HepG2 (cell line): ENCODE measurements around the gene POLR1H. TPM values are rescaled to one million over a fixed set of nuclear protein-coding genes. Genes with fewer than 3 reads are reported as not detected.

Experiments
- ATF6 ChIP-seq: sonication (generic); formaldehyde crosslinking; conservative IDR thresholded peaks from 2 replicates; pipeline ENCODE4 v1.4.0; 2020; ENCODE audit warnings: missing genetic modification reagents
- ATF7 ChIP-seq, 2 experiments: fragments of 450-650 bp in 1 of 2; sonication (generic) in 1 of 2; formaldehyde crosslinking in 1 of 2; IDR thresholded peaks; 2 replicates each; pipeline versions ENCODE4 v1.4.0 to v1.6.1; 2016 to 2020; ENCODE audit warnings: antibody characterized with exemption in 1 of 2, mild to moderate bottlenecking in 1 of 2, missing genetic modification reagents in 1 of 2
- FIP1L1 ChIP-seq: fragments of 200-400 bp; formaldehyde crosslinking; IDR thresholded peaks from 2 replicates; pipeline ENCODE4 v1.6.1; 2018; ENCODE audit warnings: low read depth, mild to moderate bottlenecking, low read length, moderate library complexity, borderline replicate concordance; ENCODE audit not compliant: insufficient read depth
- KAT8 ChIP-seq: IDR thresholded peaks from 2 replicates; pipeline ENCODE4 v1.6.1; 2016; ENCODE audit warnings: missing genetic modification reagents, missing compliant biosample characterization
- RCOR2 ChIP-seq: IDR thresholded peaks from 2 replicates; pipeline ENCODE4 v1.6.1; 2016; ENCODE audit warnings: missing biosample characterization, missing genetic modification reagents
- REPIN1 ChIP-seq: sonication (generic); formaldehyde crosslinking; IDR thresholded peaks from 2 replicates; pipeline ENCODE4 v1.8.0; 2022; ENCODE audit warnings: missing genetic modification reagents, low read depth, mild to moderate bottlenecking, borderline replicate concordance
- ZBTB34 ChIP-seq: sonication (generic); formaldehyde crosslinking; IDR thresholded peaks from 2 replicates; pipeline ENCODE4 v1.8.0; 2022; ENCODE audit warnings: mild to moderate bottlenecking, missing genetic modification reagents
- ZBTB4 ChIP-seq: sonication (generic); formaldehyde crosslinking; IDR thresholded peaks from 2 replicates; pipeline ENCODE4 v1.4.0; 2020; ENCODE audit warnings: missing genetic modification reagents, mild to moderate bottlenecking, borderline replicate concordance
- ZFX ChIP-seq: sonication (generic); formaldehyde crosslinking; IDR thresholded peaks from 2 replicates; pipeline ENCODE4 v1.4.0; 2020; ENCODE audit warnings: mild to moderate bottlenecking, low read depth, missing genetic modification reagents, moderate library complexity
- ZGPAT ChIP-seq: IDR thresholded peaks from 2 replicates; pipeline ENCODE4 v1.6.1; 2016; ENCODE audit warnings: mild to moderate bottlenecking
- polyA plus RNA-seq, 8 experiments: library from polyadenylated mRNA; depleted of rRNA in 3 of 8; stranded (reverse) in 7 of 8; unstranded in 1 of 8; fragments of >200 nt; fragmentation: Illumina TruSeq in 4 of 8; extraction: Trizol in 4 of 8; gene quantifications; 2 replicates each; pipeline versions ENCODE4 v1.2.1 to v1.2.3, GENCODE V29; 2011 to 2016; ENCODE audit warnings: low read depth in 4 of 8, missing spikeins in 1 of 8, mixed read lengths in 1 of 8; ENCODE audit not compliant: insufficient read depth in 1 of 8
- total RNA-seq, 5 experiments: library from RNA; depleted of rRNA; stranded (reverse); fragments of >200 nt; fragmentation: Illumina TruSeq; extraction: Trizol; gene quantifications; 2 replicates each; pipeline ENCODE4 v1.2.3, GENCODE V29; 2016; ENCODE audit warnings: low read depth in 1 of 5
- TF ChIP-seq, protein P1 (sequence below): sonication (generic); formaldehyde crosslinking; IDR thresholded peaks from 2 replicates; pipeline ENCODE4 v1.9.0; 2022; ENCODE audit warnings: missing genetic modification reagents, mild to moderate bottlenecking, borderline replicate concordance
- TF ChIP-seq, protein P2 (sequence below): sonication (generic); formaldehyde crosslinking; IDR thresholded peaks from 2 replicates; pipeline ENCODE4 v1.5.0; 2020; ENCODE audit warnings: missing genetic modification reagents

Gene POLR1H
- total and polyA plus RNA-seq, 2 of the 13 experiments (the other 11 are each of a cell fraction or from before 2014, with no cell fraction given) = 61.4 to 79.8 TPM

- TF ChIP-seq, protein P1, sequence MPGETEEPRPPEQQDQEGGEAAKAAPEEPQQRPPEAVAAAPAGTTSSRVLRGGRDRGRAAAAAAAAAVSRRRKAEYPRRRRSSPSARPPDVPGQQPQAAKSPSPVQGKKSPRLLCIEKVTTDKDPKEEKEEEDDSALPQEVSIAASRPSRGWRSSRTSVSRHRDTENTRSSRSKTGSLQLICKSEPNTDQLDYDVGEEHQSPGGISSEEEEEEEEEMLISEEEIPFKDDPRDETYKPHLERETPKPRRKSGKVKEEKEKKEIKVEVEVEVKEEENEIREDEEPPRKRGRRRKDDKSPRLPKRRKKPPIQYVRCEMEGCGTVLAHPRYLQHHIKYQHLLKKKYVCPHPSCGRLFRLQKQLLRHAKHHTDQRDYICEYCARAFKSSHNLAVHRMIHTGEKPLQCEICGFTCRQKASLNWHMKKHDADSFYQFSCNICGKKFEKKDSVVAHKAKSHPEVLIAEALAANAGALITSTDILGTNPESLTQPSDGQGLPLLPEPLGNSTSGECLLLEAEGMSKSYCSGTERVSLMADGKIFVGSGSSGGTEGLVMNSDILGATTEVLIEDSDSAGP (CRISPR knock-in tag) = peak; percentile 63; the same call in 1 of the 2 replicates
- peak; percentile 70; the same call in 1 of the 2 replicates for TF ChIP-seq REPIN1
- TF ChIP-seq ZFX (CRISPR knock-in tag) = peak; percentile 34; the same call in 1 of the 2 replicates
- peak; percentile 72 for TF ChIP-seq KAT8 (CRISPR knock-in tag)
- 0 out of 2 replicates have a peak, but pooled peaks have one; percentile 66 for TF ChIP-seq ZBTB34 (CRISPR knock-in tag)
- no peak for TF ChIP-seq ATF6 (CRISPR knock-in tag)
- TF ChIP-seq RCOR2 (CRISPR knock-in tag) = no peak
- no peak for TF ChIP-seq FIP1L1
- TF ChIP-seq ATF7 (IDR thresholded peaks at IDR 0.05) = no peak
- TF ChIP-seq ATF7 (CRISPR knock-in tag; IDR thresholded peaks at IDR 0.05) = no peak
- TF ChIP-seq, protein P2, sequence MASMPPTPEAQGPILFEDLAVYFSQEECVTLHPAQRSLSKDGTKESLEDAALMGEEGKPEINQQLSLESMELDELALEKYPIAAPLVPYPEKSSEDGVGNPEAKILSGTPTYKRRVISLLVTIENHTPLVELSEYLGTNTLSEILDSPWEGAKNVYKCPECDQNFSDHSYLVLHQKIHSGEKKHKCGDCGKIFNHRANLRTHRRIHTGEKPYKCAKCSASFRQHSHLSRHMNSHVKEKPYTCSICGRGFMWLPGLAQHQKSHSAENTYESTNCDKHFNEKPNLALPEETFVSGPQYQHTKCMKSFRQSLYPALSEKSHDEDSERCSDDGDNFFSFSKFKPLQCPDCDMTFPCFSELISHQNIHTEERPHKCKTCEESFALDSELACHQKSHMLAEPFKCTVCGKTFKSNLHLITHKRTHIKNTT (CRISPR knock-in tag) = no peak
- peak; percentile 65; the same call in 1 of the 2 replicates for TF ChIP-seq ZBTB4 (CRISPR knock-in tag)
- TF ChIP-seq ZGPAT = peak; percentile 78
These were observed 42.2 kb downstream of the POLR1H start (continued) for GRCh38 chr6:30102970-30103871.
